ENCODE results near the gene TNS3.

Gene TNS3

GRCh38 chr7:47335557-47336471 lies 246.1 kb downstream of the TNS3 start:
- DNase-seq, result no peak

GRCh38 chr7:47335071-47335470 lies 246.8 kb downstream of the TNS3 start:
- no peak for DNase-seq

- no peak for DNase-seq
Observed at GRCh38 chr7:47333959-47334358, 248.0 kb downstream of the TNS3 start.

- DNase-seq, result no peak
Observed at GRCh38 chr7:47333554-47333887, 248.4 kb downstream of the TNS3 start.

- no peak for DNase-seq
Observed at GRCh38 chr7:47332681-47333553, 249.0 kb downstream of the TNS3 start.

GRCh38 chr7:47332213-47332612 lies 249.7 kb downstream of the TNS3 start:
- DNase-seq, result no peak

GRCh38 chr7:47331179-47331565 lies 250.7 kb downstream of the TNS3 start:
- no peak for DNase-seq

GRCh38 chr7:47330561-47331178 lies 251.2 kb downstream of the TNS3 start:
- no peak for DNase-seq

- DNase-seq, result no peak
Observed at GRCh38 chr7:47330026-47330425, 251.9 kb downstream of the TNS3 start.

- DNase-seq, result no peak
Observed at GRCh38 chr7:47329320-47329926, 252.5 kb downstream of the TNS3 start.

- no peak for DNase-seq
Observed at GRCh38 chr7:47328392-47329319, 253.3 kb downstream of the TNS3 start.

- no peak for DNase-seq
Observed at GRCh38 chr7:47327698-47328391, 254.1 kb downstream of the TNS3 start.

- DNase-seq, result no peak
Observed at GRCh38 chr7:47327346-47327697, 254.6 kb downstream of the TNS3 start.

GRCh38 chr7:47326808-47327207 lies 255.1 kb downstream of the TNS3 start:
- no peak for DNase-seq

- no peak for DNase-seq
Observed at GRCh38 chr7:47326220-47326619, 255.7 kb downstream of the TNS3 start.

- no peak for DNase-seq
Observed at GRCh38 chr7:47325337-47325736, 256.6 kb downstream of the TNS3 start.

- DNase-seq, result no peak
Observed at GRCh38 chr7:47323904-47324303, 258.0 kb downstream of the TNS3 start.

GRCh38 chr7:47322731-47323130 lies 259.2 kb downstream of the TNS3 start:
- DNase-seq, result no peak

- DNase-seq, result no peak
Observed at GRCh38 chr7:47320296-47320695, 261.6 kb downstream of the TNS3 start.

- DNase-seq, result no peak
Observed at GRCh38 chr7:47318395-47319182, 263.3 kb downstream of the TNS3 start.

- no peak for DNase-seq
Observed at GRCh38 chr7:47317487-47317886, 264.4 kb downstream of the TNS3 start.
